GM12878 (cell line): ENCODE data around the gene CLC. TPM values are rescaled to one million over a fixed set of nuclear protein-coding genes. Genes with fewer than 3 reads are reported as not detected.

Source experiments
- BCLAF1 ChIP-seq: fragments of 450-650 bp; IDR thresholded peaks from 2 replicates; pipeline ENCODE4 v1.6.1; 2017; ENCODE audit warnings: antibody characterized with exemption, mild to moderate bottlenecking, moderate library complexity
- IRF4 ChIP-seq: IDR thresholded peaks from 2 replicates; pipeline ENCODE4 v1.6.1; 2011; ENCODE audit warnings: low read depth, low read length
- KLF5 ChIP-seq: fragments of 450-650 bp; IDR thresholded peaks from 2 replicates; pipeline ENCODE4 v1.6.1; 2014; ENCODE audit warnings: mild to moderate bottlenecking; ENCODE audit not compliant: partially characterized antibody
- MEF2B ChIP-seq: fragments of 450-650 bp; IDR thresholded peaks from 2 replicates; pipeline ENCODE4 v1.6.1; 2018; ENCODE audit warnings: mild to moderate bottlenecking, moderate library complexity; ENCODE audit not compliant: partially characterized antibody, poor library complexity, severe bottlenecking
- MTA2 ChIP-seq: fragments of 450-650 bp; IDR thresholded peaks from 2 replicates; pipeline ENCODE4 v1.6.1; 2016; ENCODE audit warnings: low read depth, mild to moderate bottlenecking, moderate library complexity
- NFYA ChIP-seq: IDR thresholded peaks from 2 replicates; pipeline ENCODE4 v1.6.1; 2011; ENCODE audit warnings: low read depth, mild to moderate bottlenecking, low read length, improper control_type of control experiment, borderline replicate concordance
- NRF1 ChIP-seq: conservative IDR thresholded peaks from 2 replicates; pipeline ENCODE4 v1.6.1; 2011; ENCODE audit warnings: mild to moderate bottlenecking, low read depth, low read length, improper control_type of control experiment
- PAX8 ChIP-seq: fragments of 450-650 bp; IDR thresholded peaks from 2 replicates; pipeline ENCODE4 v1.6.1; 2017; ENCODE audit warnings: mild to moderate bottlenecking, moderate library complexity
- RAD51 ChIP-seq: fragments of 450-650 bp; IDR thresholded peaks from 2 replicates; pipeline ENCODE4 v1.6.1; 2016; ENCODE audit warnings: moderate library complexity, mild to moderate bottlenecking, inconsistent platforms
- REST ChIP-seq: IDR thresholded peaks from 2 replicates; pipeline ENCODE4 v1.6.1; 2012; ENCODE audit warnings: mild to moderate bottlenecking, low read depth, low read length
- WRNIP1 ChIP-seq: IDR thresholded peaks from 2 replicates; pipeline ENCODE4 v1.6.1; 2011; ENCODE audit warnings: low read depth, low read length, improper control_type of control experiment, borderline replicate concordance
- polyA plus RNA-seq, 11 experiments: library from polyadenylated mRNA; depleted of rRNA in 4 of 11; unstranded in 6 of 11; stranded (reverse) in 5 of 11; fragments of >200 nt; fragmentation: Nextera tagmentation in 4 of 11; fragmentation: Illumina TruSeq in 1 of 11; extraction: Ambion mirVana in 4 of 11; extraction: Trizol in 1 of 11; gene quantifications; 1 replicate in 1 of 11; 2 replicates in 10 of 11; pipeline versions ENCODE4 v1.2.1 to v1.2.3, GENCODE V29; 2011 to 2016; ENCODE audit warnings: inconsistent platforms in 2 of 11, missing spikeins in 2 of 11, low read depth in 1 of 11
- total RNA-seq, 4 experiments: library from RNA; depleted of rRNA in 3 of 4; stranded (reverse); fragments of >200 nt in 3 of 4; fragmentation: Illumina TruSeq in 1 of 4; extraction: Trizol in 1 of 4; gene quantifications; 2 replicates each; pipeline versions ENCODE4 v1.2.1 to v1.2.3, GENCODE V29; 2013 to 2021

The CLC gene
- total and polyA plus RNA-seq, 10 of the 15 experiments (the other 5 are each of a cell fraction or from before 2014, with no cell fraction given), result 0.18 to 0.36 (median 0.29) TPM; not detected in 4

GRCh38 chr19:39728040-39728439 is 9.8 kb downstream of the CLC start (continued):
- TF ChIP-seq REST (no peak), PAX8 (no peak), WRNIP1 (no peak), NFYA (no peak), KLF5 (no peak), MTA2 (no peak), IRF4 (no peak), MEF2B (no peak), RAD51 (no peak), NRF1 (no peak), BCLAF1 (no peak)
